Smooth muscle cell of the brain vasculature (primary cell): ENCODE measurements around the gene YDJC.

ENCODE experiments used
- DNase-seq: peaks from one replicate; pipeline ENCODE4 v3.0.0-alpha.2; 2012; ENCODE audit warnings: low read depth, low spot score

YDJC gene

DNA sequence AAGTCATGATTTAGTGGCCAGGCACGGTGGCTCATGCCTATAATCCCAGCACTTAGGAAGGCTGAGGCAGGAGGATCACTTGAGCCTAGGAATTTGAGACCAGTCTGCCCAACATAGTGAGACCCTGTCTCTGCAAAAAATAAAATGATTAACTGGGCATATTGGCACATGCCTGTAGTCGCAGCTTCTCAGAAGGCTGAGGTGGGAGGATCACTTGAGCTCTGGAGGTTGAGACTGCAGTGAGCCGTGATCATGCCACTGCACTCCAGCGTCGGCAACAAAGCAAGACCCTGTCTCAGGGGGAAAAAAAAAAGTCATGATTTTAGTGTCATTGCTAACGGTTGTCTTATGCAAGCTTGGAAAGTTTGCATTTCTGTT is 50.4 kb downstream of the YDJC start:
- DNase-seq, result no peak
